B cell (primary cell): ENCODE data around the gene ZNF607. TPM values are rescaled to one million over a fixed set of nuclear protein-coding genes. Genes with fewer than 3 reads are reported as not detected.

ENCODE experiments used
- ATAC-seq: fragments of 200-7000 bp; cut with Tn5 transposase; one replicate; pipeline ENCODE4 v1.10.0; 2021; ENCODE audit warnings: low read depth, mild to moderate bottlenecking, moderate number of reproducible peaks, moderate library complexity
- CTCF ChIA-PET: fragments of 350-600 bp; sonication (Branson Sonifier 250); formaldehyde crosslinking; loops from one replicate; lab custom pipeline; 2021; ENCODE audit warnings: antibody characterized with exemption, inconsistent platforms; lab: Charles Lee
- POLR2A ChIA-PET: fragments of 350-600 bp; sonication (Branson Sonifier 250); formaldehyde crosslinking; loops from one replicate; lab custom pipeline; 2021; ENCODE audit warnings: antibody characterized with exemption; lab: Charles Lee
- DNase-seq: peaks from one replicate; pipeline ENCODE4 v3.0.0; 2013
- H2AFZ ChIP-seq: 2 replicates; pipeline ENCODE4 v1.6.1; 2012; ENCODE audit warnings: mild to moderate bottlenecking, low read depth, low read length; ENCODE audit not compliant: insufficient read depth, poor library complexity, severe bottlenecking
- H3K27ac ChIP-seq, 2 donors: 1 replicate in 1 of 2; 2 replicates in 1 of 2; pipeline ENCODE4 v1.5.1; 2012 to 2013; ENCODE audit warnings: low read length in 2 of 2, mild to moderate bottlenecking in 2 of 2, moderate library complexity in 1 of 2
- H3K27me3 ChIP-seq, 4 experiments: fragments of 200-600 bp in 1 of 4; sonication (generic) in 1 of 4; replicated peaks in 1 of 4; 1 replicate in 2 of 4; 2 replicates in 2 of 4; pipeline versions ENCODE4 v1.6.1 to v1.7.0; 2013 to 2016; ENCODE audit warnings: low read length in 3 of 4, mild to moderate bottlenecking in 2 of 4, mixed read lengths in 1 of 4, moderate library complexity in 1 of 4; ENCODE audit not compliant: insufficient read depth in 4 of 4, control insufficient read depth in 3 of 4; ENCODE audit errors: control extremely low read depth in 1 of 4
- H3K36me3 ChIP-seq, 2 experiments: replicated peaks in 1 of 2; 1 replicate in 1 of 2; 2 replicates in 1 of 2; pipeline versions ENCODE4 v1.6.1 to v1.7.1; 2013; ENCODE audit warnings: low read length in 1 of 2; ENCODE audit not compliant: insufficient read depth in 2 of 2, control insufficient read depth in 1 of 2; ENCODE audit errors: control extremely low read depth in 1 of 2, extremely low read depth in 1 of 2
- H3K4me1 ChIP-seq, 2 donors: fragments of 200-600 bp in 1 of 2; sonication (generic) in 1 of 2; 1 replicate in 1 of 2; 2 replicates in 1 of 2; pipeline versions ENCODE4 v1.5.1 to v1.6.1; 2013 to 2017; ENCODE audit warnings: low read length in 2 of 2; ENCODE audit not compliant: control insufficient read depth in 2 of 2, insufficient read depth in 2 of 2
- H3K4me2 ChIP-seq: replicated peaks from 2 replicates; pipeline ENCODE3; 2012; ENCODE audit warnings: mild to moderate bottlenecking, low read depth, low read length; ENCODE audit not compliant: poor library complexity, severe bottlenecking
- H3K4me3 ChIP-seq, 5 experiments: fragments of 200-600 bp in 1 of 5; sonication (generic) in 1 of 5; 1 replicate in 3 of 5; 2 replicates in 2 of 5; pipeline versions ENCODE4 v1.5.1 to v1.7.0; 2011 to 2016; ENCODE audit warnings: low read length in 4 of 5, mild to moderate bottlenecking in 4 of 5, low read depth in 2 of 5, control low read depth in 1 of 5, moderate library complexity in 1 of 5; ENCODE audit not compliant: insufficient read depth in 1 of 5; ENCODE audit errors: control extremely low read depth in 1 of 5, extremely low read depth in 1 of 5
- H3K79me2 ChIP-seq: fragments of 200-600 bp; sonication (generic); one replicate; pipeline ENCODE4 v1.6.0; 2016; ENCODE audit warnings: low read length; ENCODE audit not compliant: control insufficient read depth, insufficient read depth
- H3K9ac ChIP-seq: fragments of 200-600 bp; sonication (generic); 2 replicates; pipeline ENCODE4 v1.6.1; 2017; ENCODE audit warnings: mild to moderate bottlenecking, low read length, moderate library complexity
- H3K9me3 ChIP-seq, 3 donors: one replicate each; pipeline versions ENCODE4 v1.6.1 to v1.7.1; 2013; ENCODE audit warnings: low read length in 2 of 3; ENCODE audit not compliant: control insufficient read depth in 2 of 3, insufficient read depth in 1 of 3; ENCODE audit errors: control extremely low read depth in 1 of 3
- H4K20me1 ChIP-seq: 2 replicates; pipeline ENCODE4 v1.6.0; 2012; ENCODE audit warnings: mild to moderate bottlenecking, low read length; ENCODE audit not compliant: insufficient read depth, control insufficient read depth, poor library complexity, severe bottlenecking
- H3K27ac Mint-ChIP-seq: one replicate; pipeline ENCODE4 v1.8.0; 2021; ENCODE audit warnings: mixed read lengths
- H3K27me3 Mint-ChIP-seq: one replicate; pipeline ENCODE4 v1.8.0; 2021; ENCODE audit warnings: mixed read lengths
- H3K4me1 Mint-ChIP-seq: one replicate; pipeline ENCODE4 v1.8.0; 2021; ENCODE audit warnings: mixed read lengths
- H3K4me3 Mint-ChIP-seq: one replicate; pipeline ENCODE4 v1.8.0; 2021; ENCODE audit warnings: mixed read lengths
- H3K9me3 Mint-ChIP-seq: one replicate; pipeline ENCODE4 v1.8.0; 2022; ENCODE audit warnings: mixed read lengths; ENCODE audit not compliant: insufficient read depth
- EZH2 ChIP-seq: IDR thresholded peaks from 2 replicates; pipeline ENCODE4 v1.6.1; 2012; ENCODE audit warnings: borderline replicate concordance, low read depth, mild to moderate bottlenecking, moderate library complexity, low read length; ENCODE audit not compliant: insufficient read depth, poor library complexity, severe bottlenecking
- WGBS: methylation state at CpG from one replicate; pipeline ENCODE4 v1.1.5; 2013; ENCODE audit warnings: missing lambda C conversion rate; ENCODE audit not compliant: insufficient coverage; 5-methylcytosine and 5-hydroxymethylcytosine counted together
- intact Hi-C: fragments of 100-400 bp; cut with micrococcal nuclease; formaldehyde crosslinking; loops from one replicate; pipeline ENCODE4 v1.10.0; 2022
- polyA plus RNA-seq: library from polyadenylated mRNA; depleted of rRNA; stranded (reverse); fragments of >200 nt; gene quantifications from 2 replicates; pipeline ENCODE4 v1.2.3, GENCODE V29; 2012
- total RNA-seq, 2 donors: library from RNA; stranded (reverse); fragments of 120-200 nt in 1 of 2; gene quantifications; 1 replicate in 1 of 2; 2 replicates in 1 of 2; pipeline versions ENCODE4 v1.2.3 to v1.2.4, GENCODE V29; 2013 to 2022
- TF ChIP-seq, protein P1 (sequence below): fragments of 200-600 bp; IDR thresholded peaks from one replicate; pipeline ENCODE4 v1.8.0; 2022; ENCODE audit warnings: antibody characterized with exemption, mild to moderate bottlenecking

The ZNF607 gene
- total and polyA plus RNA-seq, 2 donors (not counting 1 experiment from before 2014, with no cell fraction given) = 4.4 to 21.5 TPM

DNA sequence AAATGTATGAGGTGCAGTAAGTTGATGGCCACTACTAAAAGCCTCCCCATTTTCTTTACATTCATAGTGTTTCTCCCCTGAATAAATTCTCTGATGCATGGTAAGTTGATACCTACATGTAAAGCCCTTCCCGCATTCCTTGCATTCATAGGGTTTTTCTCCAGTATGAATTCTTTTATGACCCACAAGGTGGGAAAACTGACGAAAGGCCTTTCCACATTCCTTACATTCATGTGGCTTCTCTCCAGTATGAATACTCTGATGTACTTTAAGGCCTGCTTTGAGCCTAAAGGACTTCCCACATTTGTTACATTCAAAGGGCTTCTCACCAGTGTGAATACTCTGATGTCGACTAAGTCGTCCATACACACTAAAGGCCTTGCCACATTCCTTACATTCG lies 20.5 kb downstream of the ZNF607 start:
- WGBS = 100% methylated on average over 3 of the region's 5 CpGs

DNA sequence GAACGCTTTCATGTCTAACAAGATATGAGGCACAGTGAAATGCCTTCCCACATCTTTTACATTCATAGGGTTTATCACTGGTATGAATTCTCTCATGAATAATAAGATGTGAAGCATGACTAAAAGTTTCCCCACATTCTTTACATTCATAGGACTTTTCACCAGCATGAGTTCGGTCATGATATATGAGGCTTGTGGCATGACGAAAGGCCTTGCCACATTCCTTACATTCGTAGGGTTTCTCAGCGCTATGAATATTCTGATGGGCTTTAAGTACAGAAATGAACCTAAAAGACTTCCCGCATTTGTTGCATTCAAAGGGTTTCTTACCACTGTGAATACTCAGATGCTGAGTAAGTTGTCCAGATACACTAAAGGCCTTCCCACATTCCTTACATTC lies 21.3 kb downstream of the ZNF607 start:
- whole genome bisulfite sequencing = 100% methylated on average over 3 of the region's 6 CpGs
- TF ChIP-seq EZH2 = no peak
- TF ChIP-seq, protein P1, sequence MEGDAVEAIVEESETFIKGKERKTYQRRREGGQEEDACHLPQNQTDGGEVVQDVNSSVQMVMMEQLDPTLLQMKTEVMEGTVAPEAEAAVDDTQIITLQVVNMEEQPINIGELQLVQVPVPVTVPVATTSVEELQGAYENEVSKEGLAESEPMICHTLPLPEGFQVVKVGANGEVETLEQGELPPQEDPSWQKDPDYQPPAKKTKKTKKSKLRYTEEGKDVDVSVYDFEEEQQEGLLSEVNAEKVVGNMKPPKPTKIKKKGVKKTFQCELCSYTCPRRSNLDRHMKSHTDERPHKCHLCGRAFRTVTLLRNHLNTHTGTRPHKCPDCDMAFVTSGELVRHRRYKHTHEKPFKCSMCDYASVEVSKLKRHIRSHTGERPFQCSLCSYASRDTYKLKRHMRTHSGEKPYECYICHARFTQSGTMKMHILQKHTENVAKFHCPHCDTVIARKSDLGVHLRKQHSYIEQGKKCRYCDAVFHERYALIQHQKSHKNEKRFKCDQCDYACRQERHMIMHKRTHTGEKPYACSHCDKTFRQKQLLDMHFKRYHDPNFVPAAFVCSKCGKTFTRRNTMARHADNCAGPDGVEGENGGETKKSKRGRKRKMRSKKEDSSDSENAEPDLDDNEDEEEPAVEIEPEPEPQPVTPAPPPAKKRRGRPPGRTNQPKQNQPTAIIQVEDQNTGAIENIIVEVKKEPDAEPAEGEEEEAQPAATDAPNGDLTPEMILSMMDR = no peak

More for the DNA sequence above, 20.5 kb downstream of the ZNF607 start:
- TF ChIP-seq, protein P1 = no peak
- no peak for TF ChIP-seq EZH2
- Mint-ChIP-seq H3K27me3 (no peaks in the 10 kb centered on the region), H3K4me1 (no peaks in the 10 kb centered on the region), H3K9me3 (peaks cover 17% of the 10 kb centered on the region), H3K4me3 (no peak overlapping the region), H3K27ac (no peak overlapping the region)
- Histone ChIP-seq H4K20me1 (no peaks in the 10 kb centered on the region), H3K4me2 (no peak overlapping the region), H2AFZ (no peak overlapping the region), H3K79me2 (no peaks in the 10 kb centered on the region), H3K27me3 (no peaks in the 10 kb centered on the region), H3K9me3 (peaks cover 7 to 21% (median 12%) of the 10 kb centered on the region in 3 donors), H3K27ac (no peak overlapping the region), H3K4me3 (no peak overlapping the region), H3K4me1 (no peaks in the 10 kb centered on the region), H3K9ac (no peak overlapping the region), H3K36me3 (peaks cover 18 to 22% of the 10 kb centered on the region in 2 experiments)
- no peak for DNase-seq
- no peak for ATAC-seq
- ChIA-PET POLR2A (no interaction called here), CTCF (no interaction called here)
- intact Hi-C loops = no loop called here

More for the DNA sequence above, 21.3 kb downstream of the ZNF607 start:
- H3K9me3 Mint-ChIP-seq = peaks cover 17% of the 10 kb centered on the region
- Histone ChIP-seq H3K27ac (no peak overlapping the region), H3K27me3 (no peaks in the 10 kb centered on the region), H4K20me1 (no peaks in the 10 kb centered on the region), H2AFZ (no peak overlapping the region), H3K9ac (no peak overlapping the region), H3K4me1 (no peaks in the 10 kb centered on the region), H3K79me2 (no peaks in the 10 kb centered on the region), H3K9me3 (peaks cover 7 to 26% (median 12%) of the 10 kb centered on the region in 3 donors), H3K4me2 (no peak overlapping the region), H3K4me3 (no peak overlapping the region), H3K36me3 (peaks cover 18 to 20% of the 10 kb centered on the region in 2 experiments)
- intact Hi-C loops = no loop called here
- no peak overlapping the region for H3K27ac Mint-ChIP-seq
- ATAC-seq (no peak), DNase-seq (no peak)
- H3K27me3 Mint-ChIP-seq = no peaks in the 10 kb centered on the region
- ChIA-PET CTCF (no interaction called here), POLR2A (no interaction called here)
- no peak overlapping the region for H3K4me3 Mint-ChIP-seq
- no peaks in the 10 kb centered on the region for H3K4me1 Mint-ChIP-seq
